Transverse colon (tissue), 4 donors: ENCODE results near the gene ZNF672. TPM values are rescaled to one million over a fixed set of nuclear protein-coding genes. Genes with fewer than 3 reads are reported as not detected.
A peak's percentile ranks its signal among the peaks of the same experiment; 100 is the strongest.
"Not testable (repeated sequence)": the region's sequence is repeated elsewhere in the genome, so short reads cannot be mapped to it uniquely, and the experiment has no call there.

Experiments
- DNase-seq: peaks from one replicate; pipeline ENCODE4 v3.0.0-alpha.2; 2019
- H3K27ac ChIP-seq, 4 donors: fragments of 200-600 bp; sonication (generic); 2 replicates each; pipeline ENCODE4 v1.5.1; 2016 to 2018; ENCODE audit warnings: inconsistent platforms in 4 of 4
- H3K27me3 ChIP-seq: fragments of 200-600 bp; sonication (generic); 2 replicates; pipeline ENCODE4 v1.5.1; 2017; ENCODE audit warnings: inconsistent platforms
- H3K36me3 ChIP-seq, 4 donors: fragments of 200-600 bp; sonication (generic); 2 replicates each; pipeline ENCODE4 v1.5.1; 2017 to 2019; ENCODE audit warnings: inconsistent platforms in 4 of 4
- H3K4me1 ChIP-seq, 4 donors: fragments of 200-600 bp; sonication (generic); 2 replicates each; pipeline ENCODE4 v1.5.1; 2017 to 2020; ENCODE audit warnings: inconsistent platforms in 4 of 4
- H3K4me3 ChIP-seq, 4 donors: fragments of 200-600 bp; sonication (generic); 1 replicate in 1 of 4; 2 replicates in 3 of 4; pipeline versions ENCODE4 v1.5.1 to v1.6.1; 2017 to 2019; ENCODE audit warnings: inconsistent platforms in 4 of 4
- H3K9me3 ChIP-seq, 2 donors: fragments of 200-600 bp; sonication (generic); 2 replicates each; pipeline ENCODE4 v1.5.1; 2017 to 2019; ENCODE audit warnings: inconsistent platforms in 2 of 2
- CTCF ChIP-seq, 5 experiments: fragments of 200-600 bp in 3 of 5; fragments of 450-650 bp in 2 of 5; sonication (generic) in 3 of 5; IDR thresholded peaks; 1 replicate in 2 of 5; 2 replicates in 3 of 5; pipeline ENCODE4 v1.5.1; 2016 to 2017; ENCODE audit warnings: antibody characterized with exemption in 5 of 5, inconsistent platforms in 3 of 5, mild to moderate bottlenecking in 2 of 5, moderate library complexity in 1 of 5
- EP300 ChIP-seq: sonication (generic); formaldehyde crosslinking; IDR thresholded peaks from one replicate; pipeline ENCODE4 v1.6.1; 2017; ENCODE audit warnings: antibody characterized with exemption, low read depth
- POLR2A ChIP-seq: fragments of 450-650 bp; IDR thresholded peaks from one replicate; pipeline ENCODE4 v1.6.1; 2016; ENCODE audit warnings: antibody characterized with exemption, mild to moderate bottlenecking, moderate library complexity
- POLR2AphosphoS5 ChIP-seq, 3 donors: sonication (generic); formaldehyde crosslinking; IDR thresholded peaks; one replicate each; pipeline ENCODE4 v1.6.1; 2016; ENCODE audit warnings: antibody characterized with exemption in 3 of 3
- WGBS, 2 donors: methylation state at CpG; one replicate each; pipeline ENCODE4 v1.1.5; 2018; ENCODE audit warnings: low coverage in 1 of 2; 5-methylcytosine and 5-hydroxymethylcytosine counted together
- in situ Hi-C, 4 donors: fragments of 200-750 bp; cut with MboI; loops; one replicate each; pipeline versions ENCODE4 v1.15.0 to v1.15.1; 2017; ENCODE audit warnings: low sequenced_read_pairs in 3 of 4, low pct_ligation_motif_present in 1 of 4, low pct_unique_long_range_greater_than_20kb in 1 of 4
- intact Hi-C: fragments of 100-400 bp; cut with DNase I; formaldehyde crosslinking; loops from one replicate; pipeline ENCODE4 v1.15.1; 2023; ENCODE audit warnings: low total_unique reads
- total RNA-seq, 4 donors: library from RNA; depleted of rRNA; stranded (reverse); fragments of >200 nt; gene quantifications; one replicate each; pipeline ENCODE4 v1.1.0, GENCODE V29; 2016

Gene ZNF672
- total RNA-seq, 4 donors from 2014 or later: 34.8 to 53.1 (median 44.7) TPM

GRCh38 chr1:248873409-248873992 lies 35.5 kb downstream of the ZNF672 start:
- Histone ChIP-seq H3K27me3 (no peaks in the 10 kb centered on the region), H3K4me1 (peaks cover 0 to 11% (median 3%) of the 10 kb centered on the region in 4 donors), H3K36me3 (no peaks in the 10 kb centered on the region), H3K9me3 (no peaks in the 10 kb centered on the region), H3K27ac (peak overlapping the region; percentile 94 to 99 (median 96)), H3K4me3 (peak overlapping the region; percentile 51 to 65 (median 58))
- WGBS, 2 donors: 0% methylated on average over 7 to 41 of the region's 41 CpGs
- peak; percentile 96 for DNase-seq
- TF ChIP-seq POLR2AphosphoS5 (IDR thresholded peaks at IDR 0.05) (peak; percentile 15 to 81 (median 66)), POLR2A (peak; percentile 74), CTCF (IDR thresholded peaks at IDR 0.05) (no peak), EP300 (no peak)
- in situ Hi-C loops (no loop called here), intact Hi-C loops (no loop called here)

- in situ Hi-C loops: no loop called here
- Histone ChIP-seq H3K4me1 (peaks cover 0 to 11% (median 3%) of the 10 kb centered on the region in 4 donors), H3K9me3 (no peaks in the 10 kb centered on the region), H3K27me3 (no peaks in the 10 kb centered on the region), H3K4me3 (peak overlapping the region; percentile 51 to 65 (median 58)), H3K36me3 (no peaks in the 10 kb centered on the region), H3K27ac (peak overlapping the region; percentile 94 to 99 (median 96))
- intact Hi-C loops: no loop called here
- 4 to 13% methylated on average over 4 to 23 of the region's 23 CpGs for WGBS, 2 donors
- TF ChIP-seq EP300 (no peak), POLR2AphosphoS5 (IDR thresholded peaks at IDR 0.05) (peak in 1 of 3 donors; percentile 12), POLR2A (no peak), CTCF (IDR thresholded peaks at IDR 0.05) (peak in 2 of 5 experiments; percentile 10 to 18)
- peak; percentile 86 for DNase-seq
Observed at GRCh38 chr1:248873993-248874533, 36.0 kb downstream of the ZNF672 start.

GRCh38 chr1:248881261-248881660 lies 43.2 kb downstream of the ZNF672 start:
- no peaks in the 10 kb centered on the region for H3K9me3 ChIP-seq
- H3K27me3 ChIP-seq: no peaks in the 10 kb centered on the region
- no peak for TF ChIP-seq POLR2A
- no peak for TF ChIP-seq POLR2AphosphoS5 (IDR thresholded peaks at IDR 0.05)
- TF ChIP-seq EP300: no peak
- TF ChIP-seq CTCF (IDR thresholded peaks at IDR 0.05): no peak
- DNase-seq: no peak
- H3K4me3 ChIP-seq: no peak overlapping the region
- intact Hi-C loops: loop anchor here (2.0 kb wide), 1 partner anchor 40 kb away; no protein-coding TSS in a partner anchor
- in situ Hi-C loops: no loop called here
- no peaks in the 10 kb centered on the region for H3K36me3 ChIP-seq
- no peaks in the 10 kb centered on the region for H3K4me1 ChIP-seq
- no peak overlapping the region for H3K27ac ChIP-seq
- 80 to 92% methylated on average over 1 of the region's 1 CpG for WGBS, 2 donors

- in situ Hi-C loops, H3K36me3 ChIP-seq, DNase-seq, H3K9me3 ChIP-seq, H3K4me3 ChIP-seq, H3K4me1 ChIP-seq, H3K27ac ChIP-seq, intact Hi-C loops, H3K27me3 ChIP-seq: not testable (repeated sequence)
- 78% methylated on average over 7 of the region's 7 CpGs; no CpG with 5 or more reads in 1 of the 2 donors for WGBS, 2 donors
Observed at GRCh38 chr1:248882427-248882826, 44.4 kb downstream of the ZNF672 start.
